Measurements from ENCODE around the gene RAB2B.

The RAB2B gene

GRCh38 chr14:21476925-21477681 is at the start of gene RAB2B, which contains the start of gene TOX4:
TSS of gene RAB2B (minus strand) at chr14:21476959. CDS start at chr14:21476872, 87 bp downstream.
TSS of gene TOX4 (plus strand) at chr14:21477195. CDS start at chr14:21477279, 84 bp downstream.
- peak; percentile 83 to 96 for DNase-seq

GRCh38 chr14:21525962-21526671 is 49.4 kb upstream of the RAB2B start, which contains the start of gene SALL2:
TSS of gene SALL2 (minus strand) at chr14:21526346. CDS start at chr14:21526127, 219 bp downstream.
- DNase-seq = peak; percentile 70 to 73

- no peak for DNase-seq
Observed at GRCh38 chr14:21525571-21525961, 48.8 kb upstream of the RAB2B start.

GRCh38 chr14:21524575-21525490 is 48.1 kb upstream of the RAB2B start:
- no peak for DNase-seq

GRCh38 chr14:21523203-21523602 is 46.4 kb upstream of the RAB2B start:
- DNase-seq = no peak

GRCh38 chr14:21521501-21521900 is 44.7 kb upstream of the RAB2B start:
- no peak for DNase-seq

- DNase-seq = no peak
Observed at GRCh38 chr14:21520767-21521166, 44.0 kb upstream of the RAB2B start.

- DNase-seq = no peak
Observed at GRCh38 chr14:21518725-21519124, 42.0 kb upstream of the RAB2B start.

- DNase-seq = no peak
Observed at GRCh38 chr14:21514341-21514740, 37.6 kb upstream of the RAB2B start.

GRCh38 chr14:21510735-21511657 is 34.2 kb upstream of the RAB2B start, which contains the start of gene METTL3:
TSS of gene METTL3 (minus strand) at chr14:21511340. CDS start at chr14:21511223, 117 bp downstream.
- peak; percentile 82 to 95 for DNase-seq

- DNase-seq = no peak
Observed at GRCh38 chr14:21509432-21510143, 32.8 kb upstream of the RAB2B start.

- no peak for DNase-seq
Observed at GRCh38 chr14:21506557-21506956, 29.8 kb upstream of the RAB2B start.

GRCh38 chr14:21505012-21505553 is 28.3 kb upstream of the RAB2B start:
- peak in 1 of 2 experiments; percentile 29 for DNase-seq

GRCh38 chr14:21503376-21503775 is 26.6 kb upstream of the RAB2B start:
- DNase-seq = no peak

- DNase-seq = no peak
Observed at GRCh38 chr14:21501568-21501967, 24.8 kb upstream of the RAB2B start.

- no peak for DNase-seq
Observed at GRCh38 chr14:21498540-21499526, 22.1 kb upstream of the RAB2B start.

GRCh38 chr14:21496453-21496852 is 19.7 kb upstream of the RAB2B start:
- DNase-seq = no peak

GRCh38 chr14:21494902-21495762 is 18.4 kb upstream of the RAB2B start:
- DNase-seq = no peak

All from stimulated activated CD4-positive, alpha-beta T cell treated with anti-CD3 and anti-CD28 coated beads, Interleukin-4, amount 100 ng/mL, for 4 hours (primary cell).